ENCODE data around the gene PPP1R15B.

The PPP1R15B gene

GRCh38 chr1:204442376-204443259 lies 31.0 kb upstream of the PPP1R15B start:
- TF ChIP-seq YY1 (IDR thresholded peaks at IDR 0.05; ENCODE audit: insufficient read depth, insufficient read length): no peak
- no peak for TF ChIP-seq SUZ12 (IDR thresholded peaks at IDR 0.05; ENCODE audit: extremely low read depth, insufficient read depth, insufficient read length)
- TF ChIP-seq ZNF274 (IDR thresholded peaks at IDR 0.05; ENCODE audit: low read depth, low read length): no peak
- Histone ChIP-seq H3K9me3 (ENCODE audit: insufficient read depth, low read length) (no peaks in the 10 kb centered on the region), H3K27me3 (ENCODE audit: insufficient read depth, insufficient read length) (no peaks in the 10 kb centered on the region), H3K9ac (ENCODE audit: insufficient read length, low read depth) (no peak overlapping the region), H3K36me3 (ENCODE audit: insufficient read depth, insufficient read length, low read length) (peaks cover 68% of the 10 kb centered on the region), H3K4me3 (ENCODE audit: insufficient read length, low read depth) (no peak overlapping the region), H3K4me1 (ENCODE audit: insufficient read depth, insufficient read length) (peaks cover 16% of the 10 kb centered on the region)
- no peak for DNase-seq (ENCODE audit: low read depth, low spot score)

GRCh38 chr1:204441558-204441957 lies 29.9 kb upstream of the PPP1R15B start:
- no peak for DNase-seq (ENCODE audit: low read depth, low spot score)
- no peak for TF ChIP-seq YY1 (IDR thresholded peaks at IDR 0.05; ENCODE audit: insufficient read depth, insufficient read length)
- no peak for TF ChIP-seq SUZ12 (IDR thresholded peaks at IDR 0.05; ENCODE audit: extremely low read depth, insufficient read depth, insufficient read length)
- no peak for TF ChIP-seq ZNF274 (IDR thresholded peaks at IDR 0.05; ENCODE audit: low read depth, low read length)
- Histone ChIP-seq H3K9ac (ENCODE audit: insufficient read length, low read depth) (no peak overlapping the region), H3K4me1 (ENCODE audit: insufficient read depth, insufficient read length) (peaks cover 9% of the 10 kb centered on the region), H3K4me3 (ENCODE audit: insufficient read length, low read depth) (no peak overlapping the region), H3K9me3 (ENCODE audit: insufficient read depth, low read length) (no peaks in the 10 kb centered on the region), H3K36me3 (ENCODE audit: insufficient read depth, insufficient read length, low read length) (peaks cover 68% of the 10 kb centered on the region), H3K27me3 (ENCODE audit: insufficient read depth, insufficient read length) (no peaks in the 10 kb centered on the region)

DNA sequence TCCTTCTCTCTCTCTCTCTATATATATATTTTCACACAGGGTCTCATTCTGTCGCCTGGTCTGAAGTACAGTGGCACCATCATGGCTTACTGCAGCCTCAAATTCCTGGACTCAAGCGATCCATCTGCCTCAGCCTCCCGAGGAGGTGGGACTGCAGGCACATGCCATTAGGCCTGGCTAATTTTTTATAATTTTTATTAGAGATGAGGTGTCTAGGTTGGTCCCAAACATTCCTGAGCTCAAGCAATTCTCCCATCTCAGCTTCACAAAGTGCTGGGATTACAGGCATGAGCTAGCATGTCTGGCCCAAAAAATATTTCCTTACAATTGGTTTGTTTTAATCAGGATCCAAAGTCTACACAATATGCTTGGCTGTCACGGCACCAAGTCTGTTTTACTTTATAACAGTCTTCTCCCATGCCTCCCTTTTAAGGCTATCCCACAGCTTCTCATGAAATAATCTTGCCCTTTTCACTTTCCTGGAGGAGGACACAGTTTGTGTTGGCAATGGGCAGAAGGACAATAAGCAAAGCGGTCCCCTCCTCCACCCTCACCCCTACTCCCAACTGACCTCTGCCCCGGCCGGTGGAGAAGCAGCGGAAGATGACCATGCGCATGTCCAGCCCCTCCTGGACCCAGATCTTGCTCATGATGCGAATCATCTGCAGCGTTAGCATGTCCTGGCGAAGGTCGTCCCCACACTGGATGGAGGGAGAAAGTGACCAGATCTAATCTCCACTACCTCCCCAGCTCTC lies 28.2 kb upstream of the PPP1R15B start:
- no peak for TF ChIP-seq SUZ12 (IDR thresholded peaks at IDR 0.05; ENCODE audit: extremely low read depth, insufficient read depth, insufficient read length)
- no peak for TF ChIP-seq ZNF274 (IDR thresholded peaks at IDR 0.05; ENCODE audit: low read depth, low read length)
- TF ChIP-seq YY1 (IDR thresholded peaks at IDR 0.05; ENCODE audit: insufficient read depth, insufficient read length): no peak
- H3K4me3 ChIP-seq (ENCODE audit: insufficient read length, low read depth): no peak overlapping the region
- no peak for DNase-seq (ENCODE audit: low read depth, low spot score)
- no peak overlapping the region for H3K9ac ChIP-seq (ENCODE audit: insufficient read length, low read depth)
- no peaks in the 10 kb centered on the region for H3K27me3 ChIP-seq (ENCODE audit: insufficient read depth, insufficient read length)
- peaks cover 63% of the 10 kb centered on the region for H3K36me3 ChIP-seq (ENCODE audit: insufficient read depth, insufficient read length, low read length)
- no peaks in the 10 kb centered on the region for H3K9me3 ChIP-seq (ENCODE audit: insufficient read depth, low read length)
- H3K4me1 ChIP-seq (ENCODE audit: insufficient read depth, insufficient read length): no peaks in the 10 kb centered on the region

- peaks cover 63% of the 10 kb centered on the region for H3K36me3 ChIP-seq (ENCODE audit: insufficient read depth, insufficient read length, low read length)
- H3K4me3 ChIP-seq (ENCODE audit: insufficient read length, low read depth): no peak overlapping the region
- H3K27me3 ChIP-seq (ENCODE audit: insufficient read depth, insufficient read length): no peaks in the 10 kb centered on the region
- TF ChIP-seq SUZ12 (IDR thresholded peaks at IDR 0.05; ENCODE audit: extremely low read depth, insufficient read depth, insufficient read length) (no peak), ZNF274 (IDR thresholded peaks at IDR 0.05; ENCODE audit: low read depth, low read length) (no peak), YY1 (IDR thresholded peaks at IDR 0.05; ENCODE audit: insufficient read depth, insufficient read length) (no peak)
- no peak for DNase-seq (ENCODE audit: low read depth, low spot score)
- no peaks in the 10 kb centered on the region for H3K4me1 ChIP-seq (ENCODE audit: insufficient read depth, insufficient read length)
- no peaks in the 10 kb centered on the region for H3K9me3 ChIP-seq (ENCODE audit: insufficient read depth, low read length)
- H3K9ac ChIP-seq (ENCODE audit: insufficient read length, low read depth): no peak overlapping the region
Observed at GRCh38 chr1:204438628-204439027, 27.0 kb upstream of the PPP1R15B start.

- Histone ChIP-seq H3K36me3 (ENCODE audit: insufficient read depth, insufficient read length, low read length) (peaks cover 63% of the 10 kb centered on the region), H3K27me3 (ENCODE audit: insufficient read depth, insufficient read length) (no peaks in the 10 kb centered on the region), H3K9ac (ENCODE audit: insufficient read length, low read depth) (no peak overlapping the region), H3K4me1 (ENCODE audit: insufficient read depth, insufficient read length) (no peaks in the 10 kb centered on the region), H3K4me3 (ENCODE audit: insufficient read length, low read depth) (no peak overlapping the region), H3K9me3 (ENCODE audit: insufficient read depth, low read length) (no peaks in the 10 kb centered on the region)
- TF ChIP-seq YY1 (IDR thresholded peaks at IDR 0.05; ENCODE audit: insufficient read depth, insufficient read length) (no peak), ZNF274 (IDR thresholded peaks at IDR 0.05; ENCODE audit: low read depth, low read length) (no peak), SUZ12 (IDR thresholded peaks at IDR 0.05; ENCODE audit: extremely low read depth, insufficient read depth, insufficient read length) (no peak)
- no peak for DNase-seq (ENCODE audit: low read depth, low spot score)
Observed at GRCh38 chr1:204437796-204438570, 26.4 kb upstream of the PPP1R15B start.

GRCh38 chr1:204435872-204436271 lies 24.3 kb upstream of the PPP1R15B start:
- TF ChIP-seq SUZ12 (IDR thresholded peaks at IDR 0.05; ENCODE audit: extremely low read depth, insufficient read depth, insufficient read length) (no peak), ZNF274 (IDR thresholded peaks at IDR 0.05; ENCODE audit: low read depth, low read length) (no peak), YY1 (IDR thresholded peaks at IDR 0.05; ENCODE audit: insufficient read depth, insufficient read length) (no peak)
- Histone ChIP-seq H3K27me3 (ENCODE audit: insufficient read depth, insufficient read length) (no peaks in the 10 kb centered on the region), H3K4me1 (ENCODE audit: insufficient read depth, insufficient read length) (no peaks in the 10 kb centered on the region), H3K36me3 (ENCODE audit: insufficient read depth, insufficient read length, low read length) (peaks cover 60% of the 10 kb centered on the region), H3K4me3 (ENCODE audit: insufficient read length, low read depth) (no peak overlapping the region), H3K9me3 (ENCODE audit: insufficient read depth, low read length) (no peaks in the 10 kb centered on the region), H3K9ac (ENCODE audit: insufficient read length, low read depth) (no peak overlapping the region)
- DNase-seq (ENCODE audit: low read depth, low spot score): no peak

Measured in NT2/D1 (cell line).